AG04449 (cell line): ENCODE results near the gene FBXO34.
"Not testable (repeated sequence)": the region's sequence is repeated elsewhere in the genome, so short reads cannot be mapped to it uniquely, and the experiment has no call there.

ENCODE experiments used
- CTCF ChIA-PET: fragments of 350-600 bp; formaldehyde crosslinking; extraction: SDS; loops from one replicate; lab custom pipeline; 2021; ENCODE audit warnings: antibody characterized with exemption; lab: Yijun Ruan, JAX
- POLR2A ChIA-PET: fragments of 400-600, 350-600 bp; formaldehyde crosslinking; extraction: SDS; loops from one replicate; lab custom pipeline; 2020; ENCODE audit warnings: antibody characterized with exemption, inconsistent platforms; lab: Yijun Ruan, JAX
- DNase-seq: peaks from one replicate; pipeline ENCODE4 v3.0.0-alpha.2; 2010; ENCODE audit warnings: low read depth, low spot score
- H3K4me3 ChIP-seq: 2 replicates; pipeline ENCODE4 v1.5.1; 2011; ENCODE audit warnings: low read depth, mild to moderate bottlenecking, control low read depth, low read length
- TF ChIP-seq, protein P1 (sequence below): IDR thresholded peaks from one replicate; pipeline ENCODE4 v1.5.1; 2011; ENCODE audit warnings: mild to moderate bottlenecking, moderate library complexity, low read length, control low read depth, inconsistent platforms; ENCODE audit not compliant: insufficient read depth; ENCODE audit errors: missing control alignments

FBXO34 gene

DNA sequence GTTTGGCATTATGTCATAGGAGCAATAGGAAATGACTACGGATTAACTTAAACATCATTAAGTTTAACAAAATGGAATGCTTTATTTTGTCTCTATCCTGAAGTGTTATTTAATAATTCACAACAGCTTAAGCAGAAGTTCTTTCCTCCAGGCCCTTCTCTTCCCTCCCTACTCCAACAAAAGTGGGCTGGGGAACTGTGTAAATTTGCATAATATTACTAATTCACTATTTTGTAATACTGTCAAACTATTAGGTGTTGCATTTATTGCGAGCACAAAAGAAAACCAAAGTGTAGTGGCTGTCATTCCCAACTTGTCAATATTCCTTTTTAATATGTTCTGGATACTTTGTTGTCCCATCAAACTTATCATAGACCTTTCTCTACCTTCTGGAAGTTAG, 70.6 kb downstream of the FBXO34 start:
- TF ChIP-seq, protein P1, sequence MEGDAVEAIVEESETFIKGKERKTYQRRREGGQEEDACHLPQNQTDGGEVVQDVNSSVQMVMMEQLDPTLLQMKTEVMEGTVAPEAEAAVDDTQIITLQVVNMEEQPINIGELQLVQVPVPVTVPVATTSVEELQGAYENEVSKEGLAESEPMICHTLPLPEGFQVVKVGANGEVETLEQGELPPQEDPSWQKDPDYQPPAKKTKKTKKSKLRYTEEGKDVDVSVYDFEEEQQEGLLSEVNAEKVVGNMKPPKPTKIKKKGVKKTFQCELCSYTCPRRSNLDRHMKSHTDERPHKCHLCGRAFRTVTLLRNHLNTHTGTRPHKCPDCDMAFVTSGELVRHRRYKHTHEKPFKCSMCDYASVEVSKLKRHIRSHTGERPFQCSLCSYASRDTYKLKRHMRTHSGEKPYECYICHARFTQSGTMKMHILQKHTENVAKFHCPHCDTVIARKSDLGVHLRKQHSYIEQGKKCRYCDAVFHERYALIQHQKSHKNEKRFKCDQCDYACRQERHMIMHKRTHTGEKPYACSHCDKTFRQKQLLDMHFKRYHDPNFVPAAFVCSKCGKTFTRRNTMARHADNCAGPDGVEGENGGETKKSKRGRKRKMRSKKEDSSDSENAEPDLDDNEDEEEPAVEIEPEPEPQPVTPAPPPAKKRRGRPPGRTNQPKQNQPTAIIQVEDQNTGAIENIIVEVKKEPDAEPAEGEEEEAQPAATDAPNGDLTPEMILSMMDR = no peak
- POLR2A ChIA-PET = no interaction called here
- no peak overlapping the region for H3K4me3 ChIP-seq

DNA sequence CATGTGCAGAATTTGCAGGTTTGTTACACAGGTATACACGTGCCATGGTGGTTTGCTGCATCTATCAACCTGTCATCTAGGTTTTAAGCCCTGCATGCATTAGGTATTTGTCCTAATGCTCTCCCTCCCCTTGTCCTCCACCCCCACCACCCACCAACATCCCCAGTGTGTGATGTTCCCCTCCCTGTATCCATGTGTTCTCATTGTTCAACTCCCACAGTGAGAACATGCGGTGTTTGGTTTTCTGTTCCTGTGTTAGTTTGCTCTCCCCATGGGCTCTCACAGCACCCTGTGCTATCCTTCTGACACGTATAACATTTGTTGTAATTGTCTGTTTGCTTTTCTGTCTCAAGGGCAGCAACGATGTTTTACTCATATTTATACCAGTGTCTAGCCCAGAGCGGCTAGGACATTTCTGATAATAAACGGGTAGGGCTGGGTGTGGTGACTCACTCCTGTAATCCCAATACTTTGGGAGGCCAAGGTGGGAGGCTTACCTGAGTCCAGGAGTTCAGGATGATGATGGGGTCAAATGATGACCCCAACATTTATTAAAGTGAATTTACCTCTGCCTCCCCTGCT, 73.5 kb downstream of the FBXO34 start:
- CTCF ChIA-PET = interaction anchor here (1.2 kb wide), 1 partner anchor 10 kb away, joined by 5 read pairs; no protein-coding TSS in a partner anchor
- POLR2A ChIA-PET, DNase-seq, H3K4me3 ChIP-seq: not testable (repeated sequence)

More for the DNA sequence above, 70.6 kb downstream of the FBXO34 start:
- CTCF ChIA-PET = interaction anchor here (1.2 to 1.9 kb wide), 2 partner anchors 9 to 12 kb away, joined by 3 to 7 read pairs; no protein-coding TSS in a partner anchor
- DNase-seq = no peak

DNA sequence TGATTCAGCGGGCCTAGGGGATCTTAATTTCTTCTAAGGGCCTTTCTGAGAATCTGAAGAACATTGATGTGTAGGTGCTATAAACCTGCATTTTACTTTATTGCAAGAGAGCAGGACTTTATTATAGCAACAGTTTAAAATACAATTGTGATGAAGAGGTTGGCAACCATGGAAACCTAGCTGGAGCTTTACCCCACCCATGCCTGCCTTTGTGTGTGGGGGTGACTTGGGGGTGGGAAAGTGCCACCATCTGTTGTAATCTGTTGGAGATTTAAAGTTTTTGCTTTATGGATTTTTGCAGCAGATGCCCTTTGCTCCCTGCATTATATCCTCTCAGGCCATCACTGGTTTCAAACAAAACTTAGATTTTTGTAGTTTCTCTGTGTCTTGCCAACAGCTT, 75.8 kb downstream of the FBXO34 start:
- H3K4me3 ChIP-seq = no peak overlapping the region
- POLR2A ChIA-PET = no interaction called here
- CTCF ChIA-PET = interaction anchor here (1.2 to 11.9 kb wide), 5 partner anchors 9 to 101 kb away, joined by 3 to 77 read pairs (median 5); partner anchors contain the start of gene FBXO34
- TF ChIP-seq, protein P1 = no peak
- DNase-seq = no peak

DNA sequence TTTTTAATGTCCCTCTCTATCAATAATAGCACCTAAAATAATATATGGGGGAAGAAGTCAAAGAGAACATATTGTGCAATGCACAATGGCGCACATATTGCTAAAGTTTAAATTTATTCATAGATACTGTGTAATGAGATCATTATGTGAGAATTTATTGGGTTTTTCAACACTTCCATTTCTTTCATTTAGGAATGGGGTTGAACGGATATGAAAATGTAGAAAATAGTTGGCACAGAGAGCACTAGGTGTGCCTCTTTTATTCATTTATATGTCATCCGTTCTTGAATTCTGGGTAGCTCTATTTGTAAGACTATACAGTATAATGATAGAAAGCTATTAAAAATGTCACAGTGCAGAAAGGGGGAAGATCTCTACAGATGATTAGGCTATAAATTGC, 76.5 kb downstream of the FBXO34 start:
- ChIA-PET POLR2A (no interaction called here), CTCF (interaction anchor here (1.2 to 11.9 kb wide), 4 partner anchors 12 to 102 kb away, joined by 3 to 77 read pairs (median 6); partner anchors contain the start of gene FBXO34)
- no peak overlapping the region for H3K4me3 ChIP-seq
- no peak for DNase-seq
- TF ChIP-seq, protein P1 = no peak

DNA sequence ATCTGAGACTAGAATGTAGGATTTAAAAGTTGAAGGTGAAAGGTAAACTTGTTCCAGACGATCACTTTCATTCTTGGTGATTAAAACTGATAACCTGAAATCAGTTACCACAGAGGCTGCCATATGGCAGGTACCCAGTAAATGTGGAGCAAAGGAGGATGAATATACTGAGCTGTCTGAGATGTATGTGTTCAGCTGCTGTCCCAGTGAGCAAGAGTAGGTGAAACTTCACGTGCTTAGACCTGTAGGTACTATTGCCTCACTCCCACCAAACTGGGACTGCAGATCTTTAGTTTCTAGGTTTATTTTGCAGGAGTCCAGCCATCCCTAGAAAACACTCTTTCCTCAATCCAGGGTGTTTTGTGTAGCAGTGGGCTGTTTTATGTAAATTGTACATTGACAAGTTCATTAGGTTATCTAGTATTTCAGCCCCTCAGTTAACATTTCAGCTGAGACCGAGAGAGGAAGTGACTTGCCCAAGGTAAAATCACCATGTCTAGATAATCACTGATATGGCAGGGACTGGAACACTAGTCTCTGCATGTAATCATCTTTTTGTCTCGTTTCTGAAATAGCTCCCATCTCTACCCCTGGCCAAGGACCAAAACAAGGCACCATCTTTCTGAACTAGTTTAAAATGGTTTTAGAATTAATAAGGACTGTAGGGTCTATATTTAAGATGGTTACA, 77.7 kb downstream of the FBXO34 start:
- H3K4me3 ChIP-seq = no peak overlapping the region
- CTCF ChIA-PET = interaction anchor here (2.7 to 11.9 kb wide), 3 partner anchors 77 to 136 kb away, joined by 11 to 77 read pairs (median 14); partner anchors contain the start of gene FBXO34
- TF ChIP-seq, protein P1 = no peak
- POLR2A ChIA-PET = no interaction called here
- DNase-seq = no peak

DNA sequence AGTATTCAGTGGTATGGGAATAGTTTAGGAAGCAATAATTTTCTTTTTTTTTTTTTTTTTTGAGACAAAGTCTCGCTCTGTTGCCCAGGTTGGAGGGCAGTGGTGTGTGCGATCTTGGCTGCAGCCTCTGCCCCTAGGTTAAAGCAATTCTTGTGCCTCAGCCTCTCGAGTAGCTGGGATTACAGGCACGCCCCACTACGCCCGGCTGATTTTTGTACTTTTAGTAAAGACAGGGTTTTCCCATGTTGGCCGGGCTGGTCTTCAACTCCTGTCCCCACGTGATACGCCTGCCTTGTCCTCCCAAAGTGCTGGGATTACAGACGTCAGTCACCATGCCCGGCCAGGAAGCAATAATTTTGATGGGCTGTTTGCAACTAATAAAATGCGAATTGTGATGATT, 78.3 kb downstream of the FBXO34 start:
- TF ChIP-seq, protein P1 = no peak
- CTCF ChIA-PET = interaction anchor here (2.7 to 11.9 kb wide), 3 partner anchors 78 to 137 kb away, joined by 11 to 77 read pairs (median 14); partner anchors contain the start of gene FBXO34
- DNase-seq = no peak
- H3K4me3 ChIP-seq = no peak overlapping the region
- POLR2A ChIA-PET = no interaction called here
